GM15510 (cell line): ENCODE results near the gene DNMT1.

Source experiments
- POLR2A ChIP-seq: IDR thresholded peaks from 3 replicates; pipeline ENCODE4 v1.6.1; 2011; ENCODE audit warnings: borderline replicate concordance; ENCODE audit not compliant: insufficient read length; ENCODE audit errors: extremely low read depth

The DNMT1 gene

GRCh38 chr19:10105509-10106099, 89.1 kb downstream of the DNMT1 start:
- TF ChIP-seq POLR2A = no peak

GRCh38 chr19:10104665-10105508, 89.9 kb downstream of the DNMT1 start:
- peak; percentile 45 for TF ChIP-seq POLR2A

- no peak for TF ChIP-seq POLR2A
Observed at GRCh38 chr19:10104130-10104513, 90.6 kb downstream of the DNMT1 start.

GRCh38 chr19:10102787-10103236, 91.9 kb downstream of the DNMT1 start:
- peak; percentile 46 for TF ChIP-seq POLR2A

GRCh38 chr19:10100163-10100785, 94.5 kb downstream of the DNMT1 start:
- TF ChIP-seq POLR2A = no peak

GRCh38 chr19:10096615-10096963, 98.2 kb downstream of the DNMT1 start:
- TF ChIP-seq POLR2A = no peak

GRCh38 chr19:10095948-10096614, 98.7 kb downstream of the DNMT1 start:
- TF ChIP-seq POLR2A = peak; percentile 78

- no peak for TF ChIP-seq POLR2A
Observed at GRCh38 chr19:10095622-10095947, 99.2 kb downstream of the DNMT1 start.

- peak; percentile 12 for TF ChIP-seq POLR2A
Observed at GRCh38 chr19:10093295-10094186, 101.2 kb downstream of the DNMT1 start.

- no peak for TF ChIP-seq POLR2A
Observed at GRCh38 chr19:10092648-10093294, 102.0 kb downstream of the DNMT1 start.

GRCh38 chr19:10091895-10092641, 102.7 kb downstream of the DNMT1 start:
- no peak for TF ChIP-seq POLR2A

- no peak for TF ChIP-seq POLR2A
Observed at GRCh38 chr19:10091370-10091687, 103.4 kb downstream of the DNMT1 start.

- no peak for TF ChIP-seq POLR2A
Observed at GRCh38 chr19:10089801-10090375, 104.9 kb downstream of the DNMT1 start.
